SH-SY5Y (cell line): ENCODE results near the gene SLC25A6.

Experiments used
- GATA2 ChIP-seq: IDR thresholded peaks from 2 replicates; pipeline ENCODE4 v1.6.1; 2011; ENCODE audit warnings: mild to moderate bottlenecking, low read depth, low read length
- GATA3 ChIP-seq: IDR thresholded peaks from 2 replicates; pipeline ENCODE4 v1.6.1; 2011; ENCODE audit warnings: low read depth, mild to moderate bottlenecking, low read length, moderate library complexity

DNA sequence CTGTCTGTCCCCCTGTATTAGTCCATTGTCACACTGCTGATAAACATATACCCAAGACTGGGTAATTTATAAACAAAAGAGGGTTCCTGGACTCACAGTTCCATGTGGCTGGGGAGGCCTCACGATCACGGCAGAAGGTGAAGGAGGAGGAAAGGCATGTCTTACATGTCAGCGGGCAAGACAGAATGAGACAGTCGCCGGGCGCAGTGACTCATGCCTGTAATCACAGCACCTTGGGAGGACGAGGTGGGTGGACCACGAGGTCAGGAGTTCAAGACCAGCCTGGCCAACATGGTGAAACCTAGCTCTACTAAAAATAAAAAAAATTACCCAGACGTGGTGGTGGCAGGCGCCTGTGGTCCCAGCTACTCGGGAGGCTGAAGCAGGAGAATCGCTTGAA lies 30.6 kb downstream of the SLC25A6 start:
- no peak for TF ChIP-seq GATA2
- no peak for TF ChIP-seq GATA3
